IMR-90 (cell line): ENCODE results near the gene SDC4. TPM values are rescaled to one million over a fixed set of nuclear protein-coding genes. Genes with fewer than 3 reads are reported as not detected.
A peak's percentile ranks its signal among the peaks of the same experiment; 100 is the strongest.

Experiments
- ATAC-seq: fragments of 200-7000 bp; cut with Tn5 transposase; 2 replicates; pipeline ENCODE4 v1.9.1; 2020; ENCODE audit warnings: low read depth, mild to moderate bottlenecking, moderate library complexity
- BruUV-seq: library from RNA; stranded (reverse); fragments of 400-500 nt; replicated peaks from 2 replicates; lab custom pipeline; 2021; lab: Mats Ljungman, UMichigan
- CTCF ChIA-PET: fragments of 300-600 bp; formaldehyde crosslinking; extraction: SDS; loops from one replicate; lab custom pipeline; 2021; ENCODE audit warnings: antibody characterized with exemption; lab: Yijun Ruan, JAX
- POLR2A ChIA-PET: fragments of 300-600 bp; sonication (Branson Sonifier 250); formaldehyde crosslinking; loops from one replicate; lab custom pipeline; 2022; ENCODE audit warnings: antibody characterized with exemption; ENCODE audit not compliant: unreplicated experiment; lab: Charles Lee
- DNase-seq: peaks from one replicate; pipeline ENCODE4 v3.0.0; 2013
- H2AFZ ChIP-seq: replicated peaks from 2 replicates; pipeline ENCODE3; 2013; ENCODE audit warnings: low read length, mild to moderate bottlenecking; ENCODE audit not compliant: poor library complexity
- H2AK5ac ChIP-seq: 2 replicates; pipeline ENCODE4 v1.6.1; 2013; ENCODE audit warnings: low read depth, low read length, inconsistent platforms
- H2AK9ac ChIP-seq: replicated peaks from 2 replicates; pipeline ENCODE3; 2013; ENCODE audit warnings: mild to moderate bottlenecking, low read depth, low read length, moderate library complexity; ENCODE audit not compliant: poor library complexity
- H2BK120ac ChIP-seq: 2 replicates; pipeline ENCODE4 v1.6.1; 2013; ENCODE audit warnings: low read depth, low read length, inconsistent platforms
- H2BK15ac ChIP-seq: 3 replicates; pipeline ENCODE4 v1.6.1; 2013; ENCODE audit warnings: low read depth, low read length, inconsistent platforms
- H2BK20ac ChIP-seq: 2 replicates; pipeline ENCODE4 v1.6.1; 2013; ENCODE audit warnings: low read depth, mild to moderate bottlenecking, inconsistent platforms, low read length, moderate library complexity
- H2BK5ac ChIP-seq: 2 replicates; pipeline ENCODE4 v1.6.1; 2013; ENCODE audit warnings: mild to moderate bottlenecking, low read depth, low read length, inconsistent platforms; ENCODE audit not compliant: poor library complexity, severe bottlenecking
- H3K14ac ChIP-seq: replicated peaks from 2 replicates; pipeline ENCODE4 v1.6.1; 2013; ENCODE audit warnings: low read depth, low read length, inconsistent platforms
- H3K18ac ChIP-seq: 2 replicates; pipeline ENCODE4 v1.6.1; 2013; ENCODE audit warnings: low read depth, low read length, control low read depth
- H3K23ac ChIP-seq: 2 replicates; pipeline ENCODE4 v1.6.1; 2013; ENCODE audit warnings: low read depth, low read length, inconsistent platforms
- H3K27ac ChIP-seq: 2 replicates; pipeline ENCODE4 v1.5.1; 2013; ENCODE audit warnings: mild to moderate bottlenecking, control low read depth, low read length; ENCODE audit not compliant: insufficient read depth
- H3K27me3 ChIP-seq: 2 replicates; pipeline ENCODE4 v1.6.1; 2013; ENCODE audit warnings: low read length; ENCODE audit not compliant: control insufficient read depth, insufficient read depth
- H3K36me3 ChIP-seq: 2 replicates; pipeline ENCODE4 v1.6.1; 2013; ENCODE audit warnings: low read length, mixed read lengths; ENCODE audit not compliant: control insufficient read depth, insufficient read depth
- H3K4ac ChIP-seq: 2 replicates; pipeline ENCODE4 v1.6.1; 2013; ENCODE audit warnings: low read depth, low read length, inconsistent platforms
- H3K4me1 ChIP-seq: 2 replicates; pipeline ENCODE4 v1.6.1; 2013; ENCODE audit warnings: low read length, mixed read lengths; ENCODE audit not compliant: control insufficient read depth, insufficient read depth
- H3K4me2 ChIP-seq: 2 replicates; pipeline ENCODE4 v1.6.1; 2013; ENCODE audit warnings: low read depth, mild to moderate bottlenecking, control low read depth, low read length, moderate library complexity
- H3K4me3 ChIP-seq: 2 replicates; pipeline ENCODE4 v1.5.1; 2013; ENCODE audit warnings: low read depth, mild to moderate bottlenecking, control low read depth, low read length, moderate library complexity; ENCODE audit not compliant: insufficient read depth
- H3K56ac ChIP-seq: 2 replicates; pipeline ENCODE4 v1.6.1; 2013; ENCODE audit warnings: low read length, inconsistent platforms; ENCODE audit not compliant: insufficient read depth; ENCODE audit errors: extremely low read depth
- H3K79me1 ChIP-seq, 2 experiments: 2 replicates each; pipeline ENCODE4 v1.6.1; 2013; ENCODE audit warnings: low read length in 2 of 2, inconsistent platforms in 1 of 2, low read depth in 1 of 2
- H3K9ac ChIP-seq: 2 replicates; pipeline ENCODE4 v1.6.1; 2013; ENCODE audit warnings: low read depth, low read length, control low read depth
- H3K9me1 ChIP-seq: 2 replicates; pipeline ENCODE4 v1.6.1; 2013; ENCODE audit warnings: low read length, inconsistent platforms; ENCODE audit not compliant: insufficient read depth
- H3K9me3 ChIP-seq: 2 replicates; pipeline ENCODE4 v1.6.1; 2013; ENCODE audit warnings: low read length; ENCODE audit not compliant: control insufficient read depth, insufficient read depth
- H4K20me1 ChIP-seq: 2 replicates; pipeline ENCODE4 v1.6.1; 2013; ENCODE audit warnings: low read length, inconsistent platforms; ENCODE audit not compliant: insufficient read depth
- H4K5ac ChIP-seq: 2 replicates; pipeline ENCODE4 v1.6.1; 2013; ENCODE audit warnings: mild to moderate bottlenecking, low read depth, low read length, control low read depth
- H4K8ac ChIP-seq, 2 experiments: 2 replicates each; pipeline ENCODE4 v1.6.1; 2013; ENCODE audit warnings: low read depth in 2 of 2, low read length in 2 of 2, control low read depth in 1 of 2, inconsistent platforms in 1 of 2
- H4K91ac ChIP-seq: 2 replicates; pipeline ENCODE4 v1.6.1; 2013; ENCODE audit warnings: low read depth, low read length, inconsistent platforms; ENCODE audit not compliant: insufficient read depth
- CEBPB ChIP-seq: IDR thresholded peaks from 2 replicates; pipeline ENCODE4 v1.6.1; 2012; ENCODE audit warnings: low read depth, low read length, improper control_type of control experiment
- FOS ChIP-seq: fragments of 150-350 bp; IDR thresholded peaks from 2 replicates; pipeline ENCODE4 v1.6.1; 2016; ENCODE audit warnings: low read depth, low read length
- MAFK ChIP-seq: IDR thresholded peaks from 2 replicates; pipeline ENCODE4 v1.6.1; 2012; ENCODE audit warnings: low read depth, low read length, improper control_type of control experiment
- RFX5 ChIP-seq: IDR thresholded peaks from 2 replicates; pipeline ENCODE4 v1.8.0; 2012; ENCODE audit warnings: low read depth, mild to moderate bottlenecking, low read length, moderate library complexity
- WGBS, 2 experiments: methylation state at CpG; one replicate each; pipeline versions ENCODE4 v1.1.5 to v1.1.7; 2013; ENCODE audit warnings: missing lambda C conversion rate in 2 of 2; ENCODE audit not compliant: insufficient read length in 1 of 2; ENCODE audit errors: extremely low coverage in 2 of 2; 5-methylcytosine and 5-hydroxymethylcytosine counted together
- dilution Hi-C: fragments of 300-500 bp; cut with HindIII; formaldehyde crosslinking; loops from one replicate; pipeline ENCODE4 v1.14.3; 2018; ENCODE audit warnings: low sequenced_read_pairs; ENCODE audit not compliant: unreplicated experiment
- in situ Hi-C: fragments of 300-500 bp; cut with MboI; formaldehyde crosslinking; loops from 3 replicates; pipeline ENCODE4 v1.14.3; 2019; ENCODE audit warnings: low sequenced_read_pairs, inconsistent platforms, mixed read lengths
- intact Hi-C: fragments of 100-400 bp; cut with micrococcal nuclease; formaldehyde crosslinking; loops from 2 replicates; pipeline ENCODE4 v1.10.0; 2022
- polyA plus RNA-seq, 3 experiments: library from polyadenylated mRNA; depleted of rRNA; stranded (reverse); fragments of >200 nt; gene quantifications; 2 replicates each; pipeline ENCODE4 v1.2.3, GENCODE V29; 2012; ENCODE audit warnings: low replicate concordance in 1 of 3
- total RNA-seq: library from RNA; depleted of rRNA; stranded (reverse); fragments of >200 nt; gene quantifications from 2 replicates; pipeline ENCODE4 v1.2.3, GENCODE V29; 2012
- TF ChIP-seq, protein P1 (sequence below): fragments of 150-350 bp; IDR thresholded peaks from 2 replicates; pipeline ENCODE4 v1.6.1; 2016; ENCODE audit warnings: low read depth, mild to moderate bottlenecking, low read length, moderate library complexity, borderline replicate concordance
- TF ChIP-seq, protein P2 (sequence below): conservative IDR thresholded peaks from 2 replicates; pipeline ENCODE4 v1.5.1; 2012; ENCODE audit warnings: mild to moderate bottlenecking, low read depth, low read length, improper control_type of control experiment
- TF ChIP-seq, protein P3 (sequence below): fragments of 150-350 bp; IDR thresholded peaks from 2 replicates; pipeline ENCODE4 v1.6.1; 2017; ENCODE audit warnings: mild to moderate bottlenecking, antibody characterized with exemption, low read length, low read depth

Gene SDC4
- total and polyA plus RNA-seq, 2 of the 4 experiments (the other 2 are of a cell fraction), result 203 to 265 TPM

DNA sequence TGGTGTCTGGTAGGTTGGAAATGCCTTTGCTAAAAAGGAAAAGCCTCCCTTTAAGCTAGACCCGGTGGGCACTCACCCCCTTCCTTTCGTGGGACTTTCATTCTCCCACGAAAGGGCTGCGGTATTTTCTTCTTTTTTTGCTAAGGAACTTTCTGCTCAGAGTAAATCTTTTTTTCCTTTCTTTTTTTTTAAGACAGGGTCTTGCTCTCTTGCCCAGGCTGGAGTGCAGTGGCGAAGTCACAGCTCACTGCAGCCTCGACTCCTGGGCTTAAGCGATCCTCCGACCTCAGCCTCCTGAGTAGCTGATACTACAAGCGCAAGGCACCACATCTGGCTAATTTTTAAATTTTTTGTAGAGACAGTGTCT is 25.9 kb upstream of the SDC4 start:
- Histone ChIP-seq H3K4me3 (no peak overlapping the region), H3K9ac (no peak overlapping the region), H3K79me1 (no peaks in the 10 kb centered on the region), H4K8ac (peak overlapping the region in 1 of 2 experiments; percentile 53; a peak in 1 of 4 replicates), H3K9me1 (no peaks in the 10 kb centered on the region), H3K18ac (no peak overlapping the region), H4K91ac (no peak overlapping the region), H3K4ac (no peak overlapping the region), H3K9me3 (no peaks in the 10 kb centered on the region), H2BK15ac (no peak overlapping the region), H2AK5ac (no peak overlapping the region), H2BK5ac (no peak overlapping the region), H3K56ac (no peak overlapping the region), H4K20me1 (no peaks in the 10 kb centered on the region), H3K4me1 (no peaks in the 10 kb centered on the region; the same call in 1 of the 2 replicates), H3K14ac (no peak overlapping the region), H2AK9ac (peak overlapping the region; percentile 53), H3K27ac (no peak overlapping the region), H2AFZ (peak overlapping the region; percentile 88), H4K5ac (no peak overlapping the region), H3K4me2 (no peak overlapping the region), H3K27me3 (no peaks in the 10 kb centered on the region), H2BK120ac (no peak overlapping the region), H3K36me3 (no peaks in the 10 kb centered on the region), H3K23ac (no peak overlapping the region), H2BK20ac (no peak overlapping the region)
- intact Hi-C loops, result loop anchor here (1.0 kb wide), 2 partner anchors 63 to 397 kb away; no protein-coding TSS in a partner anchor
- in situ Hi-C loops, result no loop called here
- CTCF ChIA-PET, result interaction anchor here (0.7 to 3.7 kb wide), 19 partner anchors 9 to 405 kb away, joined by 3 to 38 read pairs (median 4); partner anchors contain the start of gene SYS1
- POLR2A ChIA-PET, result no interaction called here
- dilution Hi-C loops, result no loop called here
- no TSS peak for BruUV-seq
- no peak for DNase-seq
- ATAC-seq, result no peak
- WGBS, 2 experiments, result 44% methylated on average over 3 of the region's 9 CpGs; no CpG with 5 or more reads in 1 of the 2 experiments
- TF ChIP-seq FOS (no peak), RFX5 (no peak), MAFK (no peak), CEBPB (no peak)
- TF ChIP-seq, protein P1, sequence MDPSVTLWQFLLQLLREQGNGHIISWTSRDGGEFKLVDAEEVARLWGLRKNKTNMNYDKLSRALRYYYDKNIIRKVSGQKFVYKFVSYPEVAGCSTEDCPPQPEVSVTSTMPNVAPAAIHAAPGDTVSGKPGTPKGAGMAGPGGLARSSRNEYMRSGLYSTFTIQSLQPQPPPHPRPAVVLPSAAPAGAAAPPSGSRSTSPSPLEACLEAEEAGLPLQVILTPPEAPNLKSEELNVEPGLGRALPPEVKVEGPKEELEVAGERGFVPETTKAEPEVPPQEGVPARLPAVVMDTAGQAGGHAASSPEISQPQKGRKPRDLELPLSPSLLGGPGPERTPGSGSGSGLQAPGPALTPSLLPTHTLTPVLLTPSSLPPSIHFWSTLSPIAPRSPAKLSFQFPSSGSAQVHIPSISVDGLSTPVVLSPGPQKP, result no peak
- TF ChIP-seq, protein P2, sequence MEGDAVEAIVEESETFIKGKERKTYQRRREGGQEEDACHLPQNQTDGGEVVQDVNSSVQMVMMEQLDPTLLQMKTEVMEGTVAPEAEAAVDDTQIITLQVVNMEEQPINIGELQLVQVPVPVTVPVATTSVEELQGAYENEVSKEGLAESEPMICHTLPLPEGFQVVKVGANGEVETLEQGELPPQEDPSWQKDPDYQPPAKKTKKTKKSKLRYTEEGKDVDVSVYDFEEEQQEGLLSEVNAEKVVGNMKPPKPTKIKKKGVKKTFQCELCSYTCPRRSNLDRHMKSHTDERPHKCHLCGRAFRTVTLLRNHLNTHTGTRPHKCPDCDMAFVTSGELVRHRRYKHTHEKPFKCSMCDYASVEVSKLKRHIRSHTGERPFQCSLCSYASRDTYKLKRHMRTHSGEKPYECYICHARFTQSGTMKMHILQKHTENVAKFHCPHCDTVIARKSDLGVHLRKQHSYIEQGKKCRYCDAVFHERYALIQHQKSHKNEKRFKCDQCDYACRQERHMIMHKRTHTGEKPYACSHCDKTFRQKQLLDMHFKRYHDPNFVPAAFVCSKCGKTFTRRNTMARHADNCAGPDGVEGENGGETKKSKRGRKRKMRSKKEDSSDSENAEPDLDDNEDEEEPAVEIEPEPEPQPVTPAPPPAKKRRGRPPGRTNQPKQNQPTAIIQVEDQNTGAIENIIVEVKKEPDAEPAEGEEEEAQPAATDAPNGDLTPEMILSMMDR, result no peak
- TF ChIP-seq, protein P3, sequence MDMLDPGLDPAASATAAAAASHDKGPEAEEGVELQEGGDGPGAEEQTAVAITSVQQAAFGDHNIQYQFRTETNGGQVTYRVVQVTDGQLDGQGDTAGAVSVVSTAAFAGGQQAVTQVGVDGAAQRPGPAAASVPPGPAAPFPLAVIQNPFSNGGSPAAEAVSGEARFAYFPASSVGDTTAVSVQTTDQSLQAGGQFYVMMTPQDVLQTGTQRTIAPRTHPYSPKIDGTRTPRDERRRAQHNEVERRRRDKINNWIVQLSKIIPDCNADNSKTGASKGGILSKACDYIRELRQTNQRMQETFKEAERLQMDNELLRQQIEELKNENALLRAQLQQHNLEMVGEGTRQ, result no peak
